GM21526 (cell line): ENCODE data around the gene REM2.

ENCODE experiments used
- ATAC-seq: cut with Tn5 transposase; IDR thresholded peaks from one replicate; pipeline ENCODE4 v1.9.1; 2021; ENCODE audit warnings: moderate library complexity; ENCODE audit not compliant: unreplicated experiment, low FRiP score

REM2 gene

DNA sequence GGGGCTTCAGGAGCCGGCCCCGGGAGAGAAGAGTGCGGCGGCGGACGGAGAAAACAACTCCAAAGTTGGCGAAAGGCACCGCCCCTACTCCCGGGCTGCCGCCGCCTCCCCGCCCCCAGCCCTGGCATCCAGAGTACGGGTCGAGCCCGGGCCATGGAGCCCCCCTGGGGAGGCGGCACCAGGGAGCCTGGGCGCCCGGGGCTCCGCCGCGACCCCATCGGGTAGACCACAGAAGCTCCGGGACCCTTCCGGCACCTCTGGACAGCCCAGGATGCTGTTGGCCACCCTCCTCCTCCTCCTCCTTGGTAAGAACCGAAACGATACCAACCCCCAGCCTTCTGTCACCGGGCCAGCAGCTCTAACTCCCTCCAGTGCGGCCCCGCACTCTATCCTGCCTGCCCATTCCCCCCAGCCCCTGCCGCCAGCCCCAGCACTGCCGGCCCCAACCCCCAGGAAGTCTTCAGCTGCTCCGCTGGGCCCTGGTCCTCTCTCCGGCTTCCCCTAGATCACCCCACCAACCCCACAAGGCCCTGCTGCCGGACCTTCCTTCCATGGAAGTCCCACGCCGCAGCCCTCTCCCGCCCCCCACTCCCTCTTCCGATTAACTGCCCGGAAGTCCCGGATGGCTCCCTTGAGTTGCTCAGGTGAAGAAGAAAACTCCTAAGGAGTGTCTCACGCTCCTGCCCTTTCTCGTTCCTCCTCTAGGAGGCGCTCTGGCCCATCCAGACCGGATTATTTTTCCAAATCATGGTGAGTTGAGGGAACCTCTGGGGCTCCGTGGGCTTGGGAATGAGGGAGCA, 10.8 kb upstream of the REM2 start:
- peak; percentile 21 for ATAC-seq

DNA sequence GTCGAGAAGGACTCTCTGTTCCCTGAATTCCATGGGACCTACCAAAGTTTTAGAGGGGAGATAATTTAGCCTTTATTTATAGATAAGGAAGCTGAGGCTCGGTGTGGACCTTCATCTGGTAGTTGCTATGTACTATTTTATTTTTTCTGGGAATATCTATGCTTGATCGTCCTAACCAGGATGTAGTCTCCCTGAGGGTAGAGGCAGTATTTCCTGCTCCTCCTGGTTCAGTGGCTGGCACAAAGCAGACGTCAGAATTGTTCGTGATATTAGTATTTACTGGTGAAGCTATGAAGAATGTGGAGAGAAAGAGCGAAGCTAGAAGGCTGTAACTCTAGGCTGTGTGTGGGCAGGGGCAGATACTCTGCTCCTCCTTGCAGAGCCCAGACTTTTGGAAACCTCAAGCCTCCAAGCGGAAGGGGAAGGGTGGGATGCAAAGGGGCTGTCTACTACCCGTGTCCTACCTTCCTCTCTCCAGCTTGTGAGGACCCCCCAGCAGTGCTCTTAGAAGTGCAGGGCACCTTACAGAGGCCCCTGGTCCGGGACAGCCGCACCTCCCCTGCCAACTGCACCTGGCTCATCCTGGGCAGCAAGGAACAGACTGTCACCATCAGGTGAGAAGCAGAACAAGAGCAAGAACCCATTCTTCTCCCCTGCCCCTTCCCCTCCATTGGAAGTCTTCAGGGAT, 10.0 kb upstream of the REM2 start:
- no peak for ATAC-seq

DNA sequence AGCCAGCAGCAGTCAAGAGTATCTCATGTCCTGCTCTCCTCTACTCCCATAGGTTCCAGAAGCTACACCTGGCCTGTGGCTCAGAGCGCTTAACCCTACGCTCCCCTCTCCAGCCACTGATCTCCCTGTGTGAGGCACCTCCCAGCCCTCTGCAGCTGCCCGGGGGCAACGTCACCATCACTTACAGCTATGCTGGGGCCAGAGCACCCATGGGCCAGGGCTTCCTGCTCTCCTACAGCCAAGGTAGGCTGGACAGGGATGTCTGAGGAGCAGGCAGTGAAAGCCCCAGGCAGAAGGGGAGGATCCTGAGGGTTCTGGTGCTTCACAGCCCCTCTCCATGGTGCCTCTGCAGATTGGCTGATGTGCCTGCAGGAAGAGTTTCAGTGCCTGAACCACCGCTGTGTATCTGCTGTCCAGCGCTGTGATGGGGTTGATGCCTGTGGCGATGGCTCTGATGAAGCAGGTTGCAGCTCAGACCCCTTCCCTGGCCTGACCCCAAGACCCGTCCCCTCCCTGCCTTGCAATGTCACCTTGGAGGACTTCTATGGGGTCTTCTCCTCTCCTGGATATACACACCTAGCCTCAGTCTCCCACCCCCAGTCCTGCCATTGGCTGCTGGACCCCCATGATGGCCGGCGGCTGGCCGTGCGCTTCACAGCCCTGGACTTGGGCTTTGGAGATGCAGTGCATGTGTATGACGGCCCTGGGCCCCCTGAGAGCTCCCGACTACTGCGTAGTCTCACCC, 7.8 kb upstream of the REM2 start:
- no peak for ATAC-seq

DNA sequence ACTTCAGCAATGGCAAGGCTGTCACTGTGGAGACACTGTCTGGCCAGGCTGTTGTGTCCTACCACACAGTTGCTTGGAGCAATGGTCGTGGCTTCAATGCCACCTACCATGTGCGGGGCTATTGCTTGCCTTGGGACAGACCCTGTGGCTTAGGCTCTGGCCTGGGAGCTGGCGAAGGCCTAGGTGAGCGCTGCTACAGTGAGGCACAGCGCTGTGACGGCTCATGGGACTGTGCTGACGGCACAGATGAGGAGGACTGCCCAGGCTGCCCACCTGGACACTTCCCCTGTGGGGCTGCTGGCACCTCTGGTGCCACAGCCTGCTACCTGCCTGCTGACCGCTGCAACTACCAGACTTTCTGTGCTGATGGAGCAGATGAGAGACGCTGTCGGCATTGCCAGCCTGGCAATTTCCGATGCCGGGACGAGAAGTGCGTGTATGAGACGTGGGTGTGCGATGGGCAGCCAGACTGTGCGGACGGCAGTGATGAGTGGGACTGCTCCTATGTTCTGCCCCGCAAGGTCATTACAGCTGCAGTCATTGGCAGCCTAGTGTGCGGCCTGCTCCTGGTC, 7.2 kb upstream of the REM2 start:
- ATAC-seq, result no peak

DNA sequence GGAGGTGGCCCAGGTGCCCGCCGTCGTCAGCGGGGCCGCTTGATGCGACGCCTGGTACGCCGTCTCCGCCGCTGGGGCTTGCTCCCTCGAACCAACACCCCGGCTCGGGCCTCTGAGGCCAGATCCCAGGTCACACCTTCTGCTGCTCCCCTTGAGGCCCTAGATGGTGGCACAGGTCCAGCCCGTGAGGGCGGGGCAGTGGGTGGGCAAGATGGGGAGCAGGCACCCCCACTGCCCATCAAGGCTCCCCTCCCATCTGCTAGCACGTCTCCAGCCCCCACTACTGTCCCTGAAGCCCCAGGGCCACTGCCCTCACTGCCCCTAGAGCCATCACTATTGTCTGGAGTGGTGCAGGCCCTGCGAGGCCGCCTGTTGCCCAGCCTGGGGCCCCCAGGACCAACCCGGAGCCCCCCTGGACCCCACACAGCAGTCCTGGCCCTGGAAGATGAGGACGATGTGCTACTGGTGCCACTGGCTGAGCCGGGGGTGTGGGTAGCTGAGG, 6.0 kb upstream of the REM2 start:
- no peak for ATAC-seq

DNA sequence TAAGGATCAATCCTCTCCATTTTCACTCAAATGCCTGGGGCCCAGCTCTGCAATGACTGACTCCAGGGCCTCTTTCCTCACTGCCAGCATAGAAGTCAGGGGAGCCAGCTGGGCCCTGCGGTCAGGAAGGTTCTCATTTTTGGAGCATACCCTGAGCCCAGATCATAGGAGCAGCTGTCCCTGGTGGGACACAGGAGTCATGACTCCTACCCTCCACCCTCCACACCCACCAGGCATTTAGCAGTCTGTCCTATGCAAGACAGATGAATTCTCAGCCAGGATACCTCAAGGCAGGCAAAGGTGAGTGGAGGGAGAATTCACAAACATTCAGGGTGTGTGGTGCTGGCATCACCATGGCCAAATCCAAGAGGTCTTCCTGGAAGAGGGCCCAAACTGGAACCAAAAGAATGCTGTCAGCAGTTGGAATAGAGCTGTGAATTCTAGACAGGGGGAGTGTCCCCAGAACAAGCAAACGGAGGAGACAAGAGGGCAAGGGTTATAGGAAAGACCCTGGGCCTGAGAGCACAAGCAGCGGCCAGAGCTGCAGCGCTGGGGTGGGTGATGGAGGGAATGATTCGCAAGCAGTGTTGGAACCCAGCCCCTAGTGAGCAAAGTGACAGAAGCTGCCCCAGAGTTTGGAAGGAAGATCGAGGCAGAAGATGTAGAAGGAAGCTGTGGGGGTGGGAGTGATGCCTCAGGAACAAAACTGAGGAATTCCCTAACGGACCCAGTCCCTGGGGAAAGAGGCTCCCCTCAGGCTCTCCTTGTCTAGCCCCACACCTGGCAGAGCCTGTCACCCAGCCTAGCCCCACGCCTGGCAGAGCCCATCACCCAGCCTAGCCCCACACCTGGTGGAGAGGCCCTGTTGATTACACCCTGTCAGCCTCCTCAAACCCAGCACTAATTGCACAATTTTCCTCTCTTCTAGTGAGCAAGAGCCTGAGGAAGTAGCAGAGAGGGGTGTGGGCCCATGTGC, 4.5 kb upstream of the REM2 start:
- ATAC-seq, result no peak

DNA sequence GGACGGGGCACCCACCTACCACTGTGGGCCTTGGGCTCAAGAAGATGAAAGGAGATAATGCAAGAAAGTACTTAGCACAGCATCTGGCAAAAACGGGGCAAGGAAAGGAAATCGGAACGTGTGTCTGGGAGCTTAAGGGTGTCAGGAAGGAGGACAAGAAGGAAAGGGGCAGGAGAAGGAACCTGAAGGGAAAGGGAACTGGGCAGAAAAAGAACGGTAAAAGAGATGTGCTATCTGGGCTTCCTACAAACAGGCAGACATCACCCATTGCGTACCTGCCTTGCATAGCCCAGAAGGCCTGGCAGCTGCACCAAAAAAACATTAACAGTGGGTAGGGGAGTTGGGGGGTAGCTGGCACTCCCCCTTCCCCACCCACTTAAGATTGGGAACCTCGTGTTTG, 958 bp upstream of the REM2 start:
- no peak for ATAC-seq

DNA sequence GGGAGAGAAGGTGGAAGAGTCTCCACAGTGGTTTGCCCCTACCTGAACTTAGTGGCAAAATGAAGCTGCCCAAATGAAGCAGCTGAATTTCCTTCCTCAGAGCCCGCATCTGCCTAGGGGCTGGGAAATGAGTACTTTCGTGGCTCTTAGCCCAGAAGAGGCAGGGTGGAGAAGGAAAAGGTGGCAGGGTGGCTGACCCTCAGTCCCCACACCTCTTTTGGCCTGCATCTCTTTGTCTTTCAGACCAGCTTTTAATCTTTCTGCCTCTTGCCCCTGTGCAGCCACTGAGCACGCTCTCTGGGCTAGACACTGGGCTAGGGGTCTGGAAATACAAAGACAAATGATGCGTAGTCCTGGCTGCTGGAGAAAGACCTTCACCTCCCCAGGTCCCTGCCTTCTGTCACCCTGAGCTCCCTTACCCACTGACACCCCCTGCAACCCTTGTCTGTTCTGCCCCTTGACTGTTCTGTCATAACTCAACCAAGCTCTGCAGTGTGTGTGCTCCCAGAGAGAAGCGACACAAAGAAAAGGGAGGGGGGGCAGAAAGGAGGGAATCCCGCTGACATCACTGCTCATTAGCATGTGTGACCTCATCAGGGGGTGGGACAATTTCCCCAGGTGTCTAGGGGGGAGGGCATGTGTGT, 371 bp upstream of the REM2 start:
- no peak for ATAC-seq

DNA sequence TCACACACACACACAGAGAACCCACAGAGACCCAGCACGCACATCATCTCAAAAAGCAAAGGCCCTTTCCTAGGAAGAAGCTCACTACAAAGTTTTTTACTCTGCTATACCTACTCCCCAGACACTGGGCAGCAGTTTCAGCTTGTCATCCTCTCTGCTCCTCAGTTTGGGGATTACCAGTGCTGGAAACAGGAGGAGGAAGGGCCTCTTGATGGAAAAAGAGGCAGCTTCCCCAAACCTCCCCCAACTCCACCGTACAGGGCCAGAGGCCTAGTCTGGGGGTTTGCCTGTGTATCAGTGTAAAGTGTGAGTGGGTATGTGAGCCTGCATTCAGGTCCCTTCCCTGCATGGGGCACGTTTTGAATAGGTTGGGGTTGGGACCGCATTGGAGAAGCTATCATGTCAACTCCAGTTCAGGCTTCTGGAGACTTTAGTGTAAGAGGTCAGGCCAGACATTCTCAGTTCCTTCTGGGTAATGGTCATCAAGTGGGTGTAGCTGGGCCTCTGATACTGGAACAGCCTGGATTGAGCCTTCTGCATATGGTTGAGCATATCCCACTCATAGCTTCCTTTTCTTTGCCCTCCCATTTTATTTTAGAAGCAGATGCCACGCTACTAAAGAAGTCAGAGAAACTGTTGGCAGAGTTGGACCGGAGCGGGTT, 1.2 kb downstream of the REM2 start:
- no peak for ATAC-seq

DNA sequence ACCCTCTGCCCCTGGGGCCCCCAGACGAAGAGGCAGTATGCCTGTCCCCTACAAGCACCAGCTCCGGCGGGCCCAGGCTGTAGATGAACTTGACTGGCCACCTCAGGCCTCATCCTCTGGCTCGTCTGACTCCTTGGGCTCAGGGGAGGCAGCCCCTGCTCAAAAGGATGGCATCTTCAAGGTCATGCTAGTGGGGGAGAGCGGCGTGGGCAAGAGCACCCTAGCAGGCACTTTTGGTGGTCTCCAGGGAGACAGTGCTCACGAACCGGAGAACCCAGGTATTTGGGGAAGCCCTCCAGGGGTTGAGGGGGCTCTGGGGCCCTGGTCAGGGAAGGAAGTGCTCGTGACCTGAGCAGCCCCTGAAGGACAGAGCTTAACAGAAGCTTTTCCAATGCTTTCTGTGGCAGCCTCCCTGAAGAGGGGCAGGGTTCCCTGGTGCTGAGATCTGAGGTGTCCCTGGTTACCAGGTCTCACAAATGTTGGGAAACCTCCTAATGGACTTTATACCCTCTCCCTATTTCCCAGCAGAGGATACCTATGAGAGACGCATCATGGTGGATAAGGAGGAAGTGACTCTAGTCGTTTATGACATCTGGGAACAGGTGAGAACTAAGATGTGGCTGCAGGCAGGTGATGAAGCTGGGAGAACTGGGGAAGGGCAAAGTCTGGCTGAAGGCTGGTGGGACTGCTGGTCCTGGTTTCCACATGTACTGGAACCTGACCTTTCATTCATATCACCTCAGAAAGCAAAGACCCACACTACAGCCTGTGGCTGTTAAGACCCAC, 1.9 kb downstream of the REM2 start:
- no peak for ATAC-seq

DNA sequence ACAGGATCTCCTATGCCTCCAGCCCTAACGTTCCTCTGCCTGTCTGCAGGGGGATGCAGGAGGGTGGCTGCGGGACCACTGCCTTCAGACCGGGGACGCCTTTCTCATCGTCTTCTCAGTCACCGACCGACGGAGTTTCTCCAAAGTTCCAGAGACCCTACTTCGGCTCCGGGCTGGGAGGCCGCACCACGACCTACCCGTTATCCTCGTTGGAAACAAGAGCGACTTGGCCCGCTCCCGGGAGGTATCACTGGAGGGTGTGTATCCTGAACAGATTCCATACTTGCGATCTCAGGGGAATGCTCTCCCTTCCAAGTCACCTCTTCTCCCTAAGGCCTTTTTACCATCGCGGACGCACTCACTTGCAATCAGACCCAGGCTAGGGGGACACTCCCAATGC, 3.0 kb downstream of the REM2 start:
- no peak for ATAC-seq

DNA sequence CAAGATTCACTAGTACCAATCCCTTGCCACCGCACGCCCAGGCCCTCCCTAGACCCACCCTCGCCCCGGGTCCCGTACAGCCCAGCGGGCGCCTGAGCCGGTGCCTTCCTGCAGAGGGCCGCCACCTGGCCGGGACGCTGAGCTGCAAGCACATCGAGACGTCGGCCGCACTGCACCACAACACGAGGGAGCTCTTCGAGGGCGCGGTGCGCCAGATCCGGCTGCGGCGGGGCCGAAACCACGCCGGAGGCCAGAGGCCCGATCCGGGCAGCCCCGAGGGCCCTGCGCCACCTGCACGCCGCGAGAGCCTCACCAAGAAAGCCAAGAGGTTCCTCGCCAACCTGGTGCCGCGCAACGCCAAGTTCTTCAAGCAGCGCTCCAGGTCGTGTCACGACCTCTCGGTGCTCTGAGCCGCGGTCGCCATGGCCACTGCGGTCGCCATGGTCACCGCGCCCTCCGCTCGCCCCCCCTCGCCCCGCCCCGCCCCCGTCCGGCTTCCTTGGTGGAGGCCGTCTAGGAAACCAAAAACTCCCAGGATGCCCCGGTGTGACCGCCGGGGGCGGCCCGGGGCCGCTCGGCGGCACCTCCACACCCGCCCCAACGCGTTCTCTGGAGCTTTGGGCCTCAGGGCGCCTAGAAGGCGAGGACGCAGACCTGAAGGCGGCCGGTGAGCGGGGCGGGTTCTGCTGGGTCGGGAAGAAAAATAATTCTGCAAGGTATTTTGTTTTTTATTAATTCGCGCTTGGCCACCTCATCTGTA, 3.7 kb downstream of the REM2 start:
- ATAC-seq, result peak; percentile 38

DNA sequence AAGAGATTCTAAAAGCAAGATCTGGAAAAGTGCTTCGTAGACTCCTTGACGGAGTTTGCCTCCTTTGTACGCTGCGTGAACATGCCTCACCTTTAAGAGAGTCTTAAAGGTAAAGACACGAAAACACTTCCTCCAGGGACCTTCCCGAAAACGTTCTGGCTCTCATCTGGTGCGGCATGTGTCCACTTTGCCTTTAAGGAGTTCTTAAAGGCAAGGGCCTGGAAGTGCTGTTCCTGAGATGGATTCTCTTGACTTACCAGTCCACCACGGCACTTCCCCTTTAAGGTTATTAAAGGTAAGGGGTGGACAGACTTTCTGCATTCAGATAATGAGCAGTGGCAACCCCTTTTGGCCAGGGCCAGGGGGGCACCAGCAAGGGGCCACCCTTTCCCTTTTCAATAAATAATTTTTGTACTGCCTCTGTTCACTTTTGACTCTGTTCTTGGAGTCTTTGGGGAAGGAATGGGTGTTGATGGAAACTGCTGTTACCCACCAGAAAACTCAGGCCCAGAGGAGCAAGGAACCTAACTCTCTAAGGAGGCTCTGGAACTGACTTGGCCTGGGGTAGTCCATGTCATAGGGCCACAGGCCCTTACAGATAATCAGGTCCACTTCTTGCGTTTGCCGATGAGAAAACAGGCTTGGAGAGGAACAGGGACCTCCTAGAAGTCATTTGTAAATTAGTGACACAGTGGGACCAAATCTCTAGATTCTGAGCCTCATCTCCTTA, 4.4 kb downstream of the REM2 start:
- peak; percentile 33 for ATAC-seq

DNA sequence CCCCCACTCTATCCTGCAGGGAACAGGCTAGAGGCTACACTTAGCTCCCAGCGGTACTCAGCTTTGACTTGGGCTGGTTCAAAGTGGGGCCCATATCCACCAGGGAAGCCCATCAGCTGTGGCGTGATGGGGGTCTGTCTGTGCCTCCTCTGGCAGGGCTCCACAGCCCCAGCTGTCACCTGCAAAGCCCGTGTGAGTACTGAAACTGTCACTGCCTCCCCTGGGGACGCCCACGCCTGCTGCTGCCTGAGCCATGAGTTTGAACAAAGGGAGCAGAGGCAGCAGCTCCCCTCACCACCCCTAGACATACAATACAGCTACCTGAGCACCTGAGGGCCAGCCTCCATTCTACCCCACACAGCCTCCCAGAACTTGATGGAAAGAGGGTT, 5.0 kb downstream of the REM2 start:
- peak; percentile 37 for ATAC-seq

DNA sequence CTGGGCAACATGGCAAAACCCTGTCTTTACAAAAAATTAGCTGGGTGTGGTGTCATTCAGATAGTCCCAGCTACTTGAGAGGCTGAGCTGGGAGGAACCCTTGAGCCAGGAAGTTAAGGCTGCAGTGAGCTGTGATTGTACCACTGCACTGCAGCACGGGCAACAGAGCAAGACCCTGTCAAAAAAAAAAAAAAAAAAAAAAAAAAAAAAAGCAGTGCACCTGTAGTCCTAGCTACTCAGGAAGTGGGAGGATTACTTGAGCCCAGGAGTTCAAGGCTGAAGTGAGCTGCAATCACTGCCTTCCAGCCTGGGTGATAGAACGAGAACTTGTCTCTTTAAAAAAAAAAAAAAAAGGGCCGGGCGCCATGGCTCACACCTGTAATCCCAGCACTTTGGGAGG, 5.6 kb downstream of the REM2 start:
- no peak for ATAC-seq

DNA sequence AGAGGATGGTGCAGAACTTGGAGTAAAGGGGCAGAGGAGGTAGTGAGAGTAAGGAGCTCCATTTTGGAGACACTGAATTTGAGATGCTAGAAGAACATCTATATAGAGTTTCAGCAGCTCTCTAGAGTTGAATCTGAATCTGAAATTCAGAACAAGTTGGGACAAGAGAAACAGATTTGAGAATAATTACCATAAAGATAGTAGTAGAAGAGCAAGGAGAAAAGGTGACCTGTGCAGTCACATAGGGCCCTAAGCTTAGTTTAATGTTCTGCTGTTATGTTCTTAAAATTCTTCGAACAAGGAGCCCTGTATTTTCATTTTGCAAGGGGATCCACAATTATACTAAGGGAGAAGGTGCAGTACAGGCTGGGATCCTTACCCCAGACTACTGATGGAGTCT, 7.4 kb downstream of the REM2 start:
- no peak for ATAC-seq

DNA sequence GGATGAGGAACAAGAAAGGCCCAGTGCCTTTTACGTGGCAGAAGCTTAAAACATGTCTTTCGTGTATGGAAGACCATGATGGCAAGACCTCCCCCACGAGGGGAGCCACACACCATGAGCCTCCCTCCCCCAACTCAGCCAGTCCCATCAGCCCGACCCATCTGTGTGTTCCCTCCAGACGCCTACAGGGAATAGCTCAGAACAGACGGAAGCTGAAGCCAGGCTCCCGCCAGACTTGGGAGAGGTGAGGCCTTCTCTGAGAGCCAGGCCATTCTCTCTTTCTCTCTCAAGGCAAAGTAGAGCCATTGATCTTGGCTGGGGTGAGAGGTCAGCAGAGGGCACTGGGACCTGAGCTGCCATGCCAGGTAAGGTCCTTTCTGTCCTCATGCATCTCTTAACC, 9.5 kb downstream of the REM2 start:
- ATAC-seq, result no peak
